Measurements from ENCODE around the gene LRP1. TPM values are rescaled to one million over a fixed set of nuclear protein-coding genes. Genes with fewer than 3 reads are reported as not detected.

LRP1 gene
- total and polyA plus RNA-seq, 2 experiments from 2014 or later = 47.8 to 76.8 TPM

- H2AFZ ChIP-seq = no peak overlapping the region
- no peak overlapping the region for H3K4me3 ChIP-seq
- H3K9me2 ChIP-seq (replicated peaks; ENCODE audit: insufficient read depth) = no peaks in the 10 kb centered on the region
- no peaks in the 10 kb centered on the region for H3K79me2 ChIP-seq
- H3K27ac ChIP-seq = no peak overlapping the region
- no peak for DNase-seq (ENCODE audit: low spot score)
- peaks cover 4% of the 10 kb centered on the region for H3K4me1 ChIP-seq (ENCODE audit: insufficient read depth)
- no peaks in the 10 kb centered on the region for H3K9me3 ChIP-seq (ENCODE audit: low read depth)
- TF ChIP-seq EZH2phosphoT487 (IDR thresholded peaks at IDR 0.05; ENCODE audit: low read depth, severe bottlenecking, unreplicated experiment) (no peak), CTCF (IDR thresholded peaks at IDR 0.05; ENCODE audit: poor library complexity) (no peak), EZH2 (IDR thresholded peaks at IDR 0.05; ENCODE audit: borderline replicate concordance) (no peak)
- H3K27me3 ChIP-seq = peaks cover 10% of the 10 kb centered on the region
- no peak overlapping the region for H3K4me2 ChIP-seq
- WGBS (ENCODE audit: low lambda C conversion rate, missing lambda C conversion rate) = 94% methylated on average over 11 of the region's 15 CpGs
- H4K20me1 ChIP-seq (ENCODE audit: insufficient read depth, poor library complexity, severe bottlenecking) = no peaks in the 10 kb centered on the region
- no peaks in the 10 kb centered on the region for H3K36me3 ChIP-seq (replicated peaks; ENCODE audit: insufficient read depth, low read depth)
Measured at GRCh38 chr12:57210461-57210860, 82.2 kb downstream of the LRP1 start.

GRCh38 chr12:57210926-57211692 lies 82.8 kb downstream of the LRP1 start:
- TF ChIP-seq CTCF (IDR thresholded peaks at IDR 0.05; ENCODE audit: poor library complexity) = no peak
- Histone ChIP-seq H3K4me1 (ENCODE audit: insufficient read depth) (peaks cover 8% of the 10 kb centered on the region), H3K79me2 (no peaks in the 10 kb centered on the region), H2AFZ (no peak overlapping the region), H3K4me2 (no peak overlapping the region), H3K9me3 (ENCODE audit: low read depth) (no peaks in the 10 kb centered on the region), H3K27ac (no peak overlapping the region), H3K27me3 (peaks cover 17% of the 10 kb centered on the region), H4K20me1 (ENCODE audit: insufficient read depth, poor library complexity, severe bottlenecking) (no peaks in the 10 kb centered on the region), H3K9me2 (replicated peaks; ENCODE audit: insufficient read depth) (no peaks in the 10 kb centered on the region), H3K4me3 (no peak overlapping the region), H3K36me3 (replicated peaks; ENCODE audit: insufficient read depth, low read depth) (no peaks in the 10 kb centered on the region)
- no peak for DNase-seq (ENCODE audit: low spot score)
- 91% methylated on average over 13 of the region's 16 CpGs for WGBS (ENCODE audit: low lambda C conversion rate, missing lambda C conversion rate)

DNA sequence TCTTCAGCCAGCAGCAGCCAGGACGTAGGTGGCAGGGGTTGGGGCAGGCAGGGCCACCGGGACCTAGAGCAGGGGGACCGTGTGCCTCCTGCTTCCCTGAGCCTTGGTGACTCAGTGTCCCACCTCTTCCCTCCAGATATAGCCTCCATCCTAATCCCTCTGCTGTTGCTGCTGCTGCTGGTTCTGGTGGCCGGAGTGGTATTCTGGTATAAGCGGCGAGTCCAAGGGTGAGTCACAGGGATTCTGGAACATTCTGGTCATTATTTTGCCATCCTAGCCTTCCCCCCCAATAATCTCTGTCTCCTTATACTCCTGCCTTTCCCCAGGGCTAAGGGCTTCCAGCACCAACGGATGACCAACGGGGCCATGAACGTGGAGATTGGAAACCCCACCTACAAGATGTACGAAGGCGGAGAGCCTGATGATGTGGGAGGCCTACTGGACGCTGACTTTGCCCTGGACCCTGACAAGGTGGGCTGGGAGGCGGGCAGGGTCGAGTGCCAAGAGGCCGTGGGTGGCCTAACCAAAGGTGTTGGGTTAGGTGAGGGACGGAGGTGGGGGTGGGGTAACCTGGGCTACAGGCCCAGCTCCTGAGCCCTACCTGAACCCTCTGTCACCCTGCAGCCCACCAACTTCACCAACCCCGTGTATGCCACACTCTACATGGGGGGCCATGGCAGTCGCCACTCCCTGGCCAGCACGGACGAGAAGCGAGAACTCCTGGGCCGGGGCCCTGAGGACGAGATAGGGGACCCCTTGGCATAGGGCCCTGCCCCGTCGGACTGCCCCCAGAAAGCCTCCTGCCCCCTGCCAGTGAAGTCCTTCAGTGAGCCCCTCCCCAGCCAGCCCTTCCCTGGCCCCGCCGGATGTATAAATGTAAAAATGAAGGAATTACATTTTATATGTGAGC lies 83.8 kb downstream of the LRP1 start:
- Histone ChIP-seq H3K27ac (no peak overlapping the region), H3K4me1 (ENCODE audit: insufficient read depth) (peaks cover 14% of the 10 kb centered on the region), H3K9me3 (ENCODE audit: low read depth) (no peaks in the 10 kb centered on the region), H3K4me2 (no peak overlapping the region), H4K20me1 (ENCODE audit: insufficient read depth, poor library complexity, severe bottlenecking) (no peaks in the 10 kb centered on the region), H3K36me3 (replicated peaks; ENCODE audit: insufficient read depth, low read depth) (no peaks in the 10 kb centered on the region), H3K79me2 (no peaks in the 10 kb centered on the region), H3K27me3 (peaks cover 23% of the 10 kb centered on the region), H3K4me3 (no peak overlapping the region), H3K9me2 (replicated peaks; ENCODE audit: insufficient read depth) (no peaks in the 10 kb centered on the region), H2AFZ (no peak overlapping the region)
- WGBS (ENCODE audit: low lambda C conversion rate, missing lambda C conversion rate) = 90% methylated on average over 20 of the region's 27 CpGs
- TF ChIP-seq CTCF (IDR thresholded peaks at IDR 0.05; ENCODE audit: poor library complexity) = no peak
- TF ChIP-seq EZH2phosphoT487 (IDR thresholded peaks at IDR 0.05; ENCODE audit: low read depth, severe bottlenecking, unreplicated experiment) = no peak
- no peak for TF ChIP-seq EZH2 (IDR thresholded peaks at IDR 0.05; ENCODE audit: borderline replicate concordance)
- no peak for DNase-seq (ENCODE audit: low spot score)
